ENCODE measurements around the gene GBX2. TPM values are rescaled to one million over a fixed set of nuclear protein-coding genes. Genes with fewer than 3 reads are reported as not detected.

Gene GBX2
- total RNA-seq, 1 donor from 2014 or later, result 1.8 TPM

DNA sequence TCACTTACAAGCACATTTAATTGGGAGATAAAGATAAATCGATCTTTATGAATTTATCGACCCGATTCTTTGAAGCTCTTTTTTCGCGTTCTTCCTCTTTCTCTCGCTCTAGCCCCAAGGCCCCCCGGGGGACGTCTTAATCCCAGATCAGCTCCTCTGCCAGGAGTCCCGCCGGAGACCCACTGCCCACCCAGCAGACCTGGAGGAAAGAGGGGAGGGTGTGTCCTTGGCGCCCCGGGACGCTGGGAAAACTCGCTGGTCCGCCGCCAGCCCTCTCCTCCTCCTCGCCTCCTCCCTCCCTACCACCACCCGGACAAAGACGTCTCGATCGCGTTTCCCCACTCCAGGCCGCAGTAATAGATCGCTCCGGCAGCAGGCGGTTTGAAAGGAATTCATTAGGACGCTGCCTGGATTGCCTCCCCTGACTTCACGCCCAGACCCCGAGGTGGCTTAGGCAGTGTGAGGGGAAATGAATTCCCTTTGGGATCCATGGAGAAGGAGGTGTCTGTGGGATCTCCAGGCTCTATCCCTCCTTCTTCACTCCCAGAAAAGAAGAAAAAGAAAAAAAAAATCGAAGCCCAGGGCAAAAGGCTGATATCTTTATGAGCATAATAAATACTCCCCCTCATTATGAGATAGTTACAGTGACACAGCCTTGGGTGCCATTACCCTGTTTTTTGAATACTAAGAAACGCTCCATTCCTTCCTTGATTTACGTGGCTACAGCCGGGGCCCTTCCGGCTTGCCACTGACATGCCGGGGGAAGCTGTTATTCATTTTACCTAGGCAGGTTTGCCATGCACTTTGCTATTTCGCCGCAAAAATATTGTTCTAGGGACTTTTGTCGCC lies 1.8 kb upstream of the GBX2 start:
- Mint-ChIP-seq H3K27me3 (ENCODE audit: low read depth, unreplicated experiment) (peaks cover 63% of the 10 kb centered on the region), H3K36me3 (ENCODE audit: low read depth, unreplicated experiment) (peaks cover 3% of the 10 kb centered on the region), H3K4me1 (ENCODE audit: low read depth, unreplicated experiment) (peaks cover 9% of the 10 kb centered on the region), H3K4me3 (ENCODE audit: unreplicated experiment) (peak overlapping the region; percentile 34), H3K27ac (ENCODE audit: unreplicated experiment) (peak overlapping the region; percentile 89), H3K9me3 (ENCODE audit: unreplicated experiment) (peaks cover 38% of the 10 kb centered on the region)
- Histone ChIP-seq H3K27me3 (ENCODE audit: insufficient read depth, low read length) (peaks cover 70% of the 10 kb centered on the region), H3K4me1 (ENCODE audit: insufficient read depth, low read length) (peaks cover 23% of the 10 kb centered on the region), H3K36me3 (ENCODE audit: insufficient read depth, low read length) (no peaks in the 10 kb centered on the region), H4K20me1 (ENCODE audit: insufficient read depth, low read length) (no peaks in the 10 kb centered on the region), H3K9me3 (ENCODE audit: insufficient read depth, low read depth, low read length) (no peaks in the 10 kb centered on the region), H3K9ac (ENCODE audit: low read length) (peak overlapping the region; percentile 29), H3K4me3 (ENCODE audit: insufficient read depth, low read depth, low read length) (peak overlapping the region; percentile 11), H3K4me2 (ENCODE audit: low read length) (peak overlapping the region; percentile 90), H2AFZ (ENCODE audit: low read depth, low read length) (peak overlapping the region; percentile 47), H3K79me2 (ENCODE audit: insufficient read depth, low read length) (peaks cover 5% of the 10 kb centered on the region), H3K27ac (ENCODE audit: low read depth, low read length) (no peak overlapping the region)
- TF ChIP-seq EZH2 (IDR thresholded peaks at IDR 0.05; ENCODE audit: insufficient read depth, low read length) (no peak), CTCF (IDR thresholded peaks at IDR 0.05; ENCODE audit: insufficient read depth, low read depth, low read length) (no peak)
- no peak for FAIRE-seq
- no peak for DNase-seq (ENCODE audit: low read depth)

DNA sequence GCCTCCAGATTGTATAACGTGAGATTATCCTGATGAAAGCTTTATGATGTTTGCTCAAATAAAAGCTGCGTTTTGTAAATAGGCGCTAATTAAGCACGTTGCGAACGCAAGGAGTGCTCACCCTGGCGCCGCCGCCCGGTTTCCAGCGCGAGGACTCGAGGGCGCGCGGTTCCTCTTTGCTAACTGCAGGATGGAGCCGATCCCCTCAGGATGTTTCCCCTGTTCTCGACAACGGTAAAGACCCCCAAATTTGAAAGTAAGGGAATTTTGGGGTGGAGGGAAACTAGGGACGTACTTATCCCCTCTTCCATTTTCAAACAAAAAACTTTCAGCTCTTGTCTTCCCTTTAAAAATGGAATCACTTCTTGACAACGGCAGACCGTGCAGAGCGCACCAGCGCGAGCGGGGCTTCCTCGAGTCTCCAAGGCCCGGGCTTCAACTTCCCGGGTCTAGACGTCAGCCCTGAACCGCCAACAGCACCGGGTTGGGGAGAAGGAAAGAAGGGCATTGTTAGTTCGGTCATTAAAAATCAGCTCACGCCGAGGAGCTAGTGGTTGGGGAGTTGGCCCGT lies 1.1 kb upstream of the GBX2 start:
- no peak overlapping the region for H3K27ac ChIP-seq (ENCODE audit: low read depth, low read length)
- Mint-ChIP-seq H3K27me3 (ENCODE audit: low read depth, unreplicated experiment) (peaks cover 60% of the 10 kb centered on the region), H3K9me3 (ENCODE audit: unreplicated experiment) (peaks cover 36% of the 10 kb centered on the region), H3K36me3 (ENCODE audit: low read depth, unreplicated experiment) (peaks cover 3% of the 10 kb centered on the region), H3K4me1 (ENCODE audit: low read depth, unreplicated experiment) (peaks cover 8% of the 10 kb centered on the region), H3K27ac (ENCODE audit: unreplicated experiment) (peak overlapping the region; percentile 86), H3K4me3 (ENCODE audit: unreplicated experiment) (peak overlapping the region; percentile 34)
- peak overlapping the region; percentile 11 for H3K4me3 ChIP-seq (ENCODE audit: insufficient read depth, low read depth, low read length)
- no peaks in the 10 kb centered on the region for H3K36me3 ChIP-seq (ENCODE audit: insufficient read depth, low read length)
- FAIRE-seq, result no peak
- TF ChIP-seq CTCF (IDR thresholded peaks at IDR 0.05; ENCODE audit: insufficient read depth, low read depth, low read length), result no peak
- peak; percentile 7 for TF ChIP-seq EZH2 (IDR thresholded peaks at IDR 0.05; ENCODE audit: insufficient read depth, low read length)
- H3K4me1 ChIP-seq (ENCODE audit: insufficient read depth, low read length), result peaks cover 22% of the 10 kb centered on the region
- H3K4me2 ChIP-seq (ENCODE audit: low read length), result peak overlapping the region; percentile 90
- H3K27me3 ChIP-seq (ENCODE audit: insufficient read depth, low read length), result peaks cover 75% of the 10 kb centered on the region
- H4K20me1 ChIP-seq (ENCODE audit: insufficient read depth, low read length), result no peaks in the 10 kb centered on the region
- H3K9ac ChIP-seq (ENCODE audit: low read length), result no peak overlapping the region
- peak overlapping the region; percentile 39 for H2AFZ ChIP-seq (ENCODE audit: low read depth, low read length)
- H3K9me3 ChIP-seq (ENCODE audit: insufficient read depth, low read depth, low read length), result no peaks in the 10 kb centered on the region
- no peak for DNase-seq (ENCODE audit: low read depth)
- H3K79me2 ChIP-seq (ENCODE audit: insufficient read depth, low read length), result peaks cover 5% of the 10 kb centered on the region
